Dedifferentiated amniotic fluid mesenchymal stem cell (primary cell): ENCODE results near the gene NHERF1.

Experiments used
- DNase-seq: peaks from one replicate; pipeline ENCODE4 v3.0.0-alpha.2; 2016; ENCODE audit errors: extremely low spot score

Gene NHERF1

GRCh38 chr17:74732042-74732867 is 16.2 kb upstream of the NHERF1 start:
- no peak for DNase-seq

GRCh38 chr17:74733365-74734122 is 14.9 kb upstream of the NHERF1 start:
- DNase-seq: no peak

GRCh38 chr17:74734256-74734655 is 14.2 kb upstream of the NHERF1 start:
- no peak for DNase-seq

GRCh38 chr17:74736513-74737298 is 11.7 kb upstream of the NHERF1 start, which contains the start of gene RAB37:
Gene RAB37 (plus strand): TSS chr17:74737256. CDS start chr17:74737273, 17 bp downstream.
- DNase-seq: no peak

- DNase-seq: no peak
Observed at GRCh38 chr17:74737299-74738050, 11.0 kb upstream of the NHERF1 start.

GRCh38 chr17:74738051-74738996 is 10.1 kb upstream of the NHERF1 start:
- DNase-seq: no peak

GRCh38 chr17:74739227-74739831 is 9.1 kb upstream of the NHERF1 start:
- DNase-seq: no peak

GRCh38 chr17:74740173-74740572 is 8.3 kb upstream of the NHERF1 start:
- no peak for DNase-seq

- DNase-seq: no peak
Observed at GRCh38 chr17:74740641-74741387, 7.6 kb upstream of the NHERF1 start.

GRCh38 chr17:74742153-74742515 is 6.3 kb upstream of the NHERF1 start:
- no peak for DNase-seq

GRCh38 chr17:74742978-74743545 is 5.4 kb upstream of the NHERF1 start:
- DNase-seq: no peak

GRCh38 chr17:74743755-74744154 is 4.7 kb upstream of the NHERF1 start:
- no peak for DNase-seq

- DNase-seq: no peak
Observed at GRCh38 chr17:74744349-74744713, 4.1 kb upstream of the NHERF1 start.

- no peak for DNase-seq
Observed at GRCh38 chr17:74744714-74745547, 3.5 kb upstream of the NHERF1 start.

GRCh38 chr17:74745548-74746177 is 2.8 kb upstream of the NHERF1 start:
- no peak for DNase-seq

GRCh38 chr17:74746376-74746775 is 2.1 kb upstream of the NHERF1 start:
- no peak for DNase-seq

- DNase-seq: no peak
Observed at GRCh38 chr17:74746922-74747321, 1.5 kb upstream of the NHERF1 start.

- DNase-seq: no peak
Observed at GRCh38 chr17:74748279-74748528, 224 bp upstream of the NHERF1 start.
